Activated CD8-positive, alpha-beta memory T cell treated with anti-CD3 and anti-CD28 coated beads, Interleukin-2, amount 10 ng/mL, durations not matched to agents 7 days and 5 days (primary cell): Measurements from ENCODE around the gene ZNF625. TPM values are rescaled to one million over a fixed set of nuclear protein-coding genes. Genes with fewer than 3 reads are reported as not detected.
"Not testable (repeated sequence)": the region's sequence is repeated elsewhere in the genome, so short reads cannot be mapped to it uniquely, and the experiment has no call there.

Source experiments
- ATAC-seq: fragments of 150-1000 bp; cut with Tn5 transposase; one replicate; pipeline ENCODE4 v1.10.0; 2021; ENCODE audit warnings: moderate library complexity
- CTCF ChIA-PET: fragments of 350-600 bp; sonication (Branson Sonifier 250); formaldehyde crosslinking; loops from one replicate; lab custom pipeline; 2021; ENCODE audit warnings: antibody characterized with exemption; lab: Charles Lee
- DNase-seq: peaks from one replicate; pipeline ENCODE4 v3.0.0-alpha.2; 2020
- H3K27ac Mint-ChIP-seq: one replicate; pipeline ENCODE4 v1.8.0; 2021; ENCODE audit warnings: mild to moderate bottlenecking, mixed read lengths
- H3K27me3 Mint-ChIP-seq: one replicate; pipeline ENCODE4 v1.8.0; 2021; ENCODE audit warnings: mixed read lengths
- H3K36me3 Mint-ChIP-seq: one replicate; pipeline ENCODE4 v1.8.0; 2021; ENCODE audit warnings: mild to moderate bottlenecking, mixed read lengths
- H3K4me1 Mint-ChIP-seq: one replicate; pipeline ENCODE4 v1.8.0; 2021; ENCODE audit warnings: mixed read lengths
- H3K4me3 Mint-ChIP-seq: one replicate; pipeline ENCODE4 v1.8.0; 2021; ENCODE audit warnings: mild to moderate bottlenecking, moderate library complexity, mixed read lengths
- H3K9me3 Mint-ChIP-seq: one replicate; pipeline ENCODE4 v1.8.0; 2022; ENCODE audit warnings: low read depth, mixed read lengths
- total RNA-seq, 2 experiments: library from RNA; stranded (reverse); gene quantifications; one replicate each; pipeline ENCODE4 v1.2.3, GENCODE V29; 2021

Gene ZNF625
- total RNA-seq, 2 experiments from 2014 or later: 3.9 to 4.3 TPM

DNA sequence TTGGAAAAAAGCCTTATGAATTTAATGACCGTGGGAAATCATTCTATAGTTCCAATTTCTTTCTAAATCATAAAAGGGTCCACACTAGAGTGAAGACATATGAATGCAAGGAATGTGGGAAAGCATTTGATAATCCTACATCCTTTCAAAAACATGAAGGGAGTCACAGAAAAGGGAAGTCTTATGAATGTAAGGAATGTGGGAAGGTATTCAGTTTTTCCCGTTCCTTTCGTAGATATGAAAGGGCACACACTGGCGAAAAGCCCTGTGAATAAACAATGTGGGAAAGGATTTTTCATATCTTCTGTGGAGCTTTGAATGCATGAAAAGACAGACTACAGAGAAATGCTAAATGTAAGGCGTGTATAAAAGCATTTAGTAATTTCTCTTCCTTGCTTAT, 43.4 kb downstream of the ZNF625 start:
- no peaks in the 10 kb centered on the region for H3K27me3 Mint-ChIP-seq
- DNase-seq (no peak), ATAC-seq (no peak)
- peaks cover 22% of the 10 kb centered on the region for H3K9me3 Mint-ChIP-seq
- peaks cover 52% of the 10 kb centered on the region for H3K36me3 Mint-ChIP-seq
- CTCF ChIA-PET: no interaction called here
- no peak overlapping the region for H3K27ac Mint-ChIP-seq
- no peak overlapping the region for H3K4me3 Mint-ChIP-seq
- peaks cover 2% of the 10 kb centered on the region for H3K4me1 Mint-ChIP-seq

- no peak for DNase-seq
- Mint-ChIP-seq H3K36me3 (peaks cover 52% of the 10 kb centered on the region), H3K27ac (no peak overlapping the region), H3K27me3 (no peaks in the 10 kb centered on the region), H3K4me1 (peaks cover 2% of the 10 kb centered on the region), H3K4me3 (no peak overlapping the region), H3K9me3 (peaks cover 22% of the 10 kb centered on the region)
- CTCF ChIA-PET: no interaction called here
- no peak for ATAC-seq
Measured at GRCh38 chr19:12112701-12113100, 43.8 kb downstream of the ZNF625 start.

- Mint-ChIP-seq H3K36me3 (peaks cover 52% of the 10 kb centered on the region), H3K27me3 (no peaks in the 10 kb centered on the region), H3K4me1 (peaks cover 2% of the 10 kb centered on the region), H3K27ac (no peak overlapping the region), H3K9me3 (peaks cover 22% of the 10 kb centered on the region), H3K4me3 (no peak overlapping the region)
- CTCF ChIA-PET: no interaction called here
- no peak for ATAC-seq
- DNase-seq: no peak
Measured at GRCh38 chr19:12111943-12112637, 44.4 kb downstream of the ZNF625 start.

DNA sequence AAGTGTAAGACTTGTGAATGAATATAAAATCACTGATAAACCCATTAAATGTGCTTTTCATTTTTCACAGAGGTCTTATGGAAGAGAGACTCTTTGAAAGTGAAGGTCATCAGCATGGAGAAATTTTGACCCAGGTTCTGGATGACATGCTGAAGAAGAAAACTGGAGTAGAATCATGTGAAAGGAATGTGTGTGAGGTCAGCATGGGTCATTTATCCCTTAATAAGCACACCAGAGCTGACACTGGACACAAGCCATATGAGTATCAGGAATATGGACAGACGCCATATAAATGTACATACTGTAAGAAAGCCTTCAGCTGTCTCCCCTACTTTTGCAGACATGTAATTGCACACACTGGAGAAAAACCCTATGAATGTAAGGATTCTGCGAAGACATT, 45.4 kb downstream of the ZNF625 start:
- H3K4me3 Mint-ChIP-seq: no peak overlapping the region
- ATAC-seq: no peak
- no peaks in the 10 kb centered on the region for H3K27me3 Mint-ChIP-seq
- CTCF ChIA-PET: no interaction called here
- DNase-seq: no peak
- H3K9me3 Mint-ChIP-seq: peaks cover 21% of the 10 kb centered on the region
- H3K27ac Mint-ChIP-seq: no peak overlapping the region
- H3K4me1 Mint-ChIP-seq: peaks cover 2% of the 10 kb centered on the region
- peaks cover 54% of the 10 kb centered on the region for H3K36me3 Mint-ChIP-seq

- not testable (repeated sequence) for H3K4me1 Mint-ChIP-seq, H3K27me3 Mint-ChIP-seq, H3K27ac Mint-ChIP-seq, ATAC-seq, H3K4me3 Mint-ChIP-seq, DNase-seq
- CTCF ChIA-PET: interaction anchor here (0.6 to 2.6 kb wide), 2 partner anchors 13 to 24 kb away, joined by 6 to 13 read pairs; no protein-coding TSS in a partner anchor
- Mint-ChIP-seq H3K9me3 (peaks cover 20% of the 10 kb centered on the region), H3K36me3 (peaks cover 23% of the 10 kb centered on the region)
Measured at GRCh38 chr19:12103909-12104308, 52.6 kb downstream of the ZNF625 start.

DNA sequence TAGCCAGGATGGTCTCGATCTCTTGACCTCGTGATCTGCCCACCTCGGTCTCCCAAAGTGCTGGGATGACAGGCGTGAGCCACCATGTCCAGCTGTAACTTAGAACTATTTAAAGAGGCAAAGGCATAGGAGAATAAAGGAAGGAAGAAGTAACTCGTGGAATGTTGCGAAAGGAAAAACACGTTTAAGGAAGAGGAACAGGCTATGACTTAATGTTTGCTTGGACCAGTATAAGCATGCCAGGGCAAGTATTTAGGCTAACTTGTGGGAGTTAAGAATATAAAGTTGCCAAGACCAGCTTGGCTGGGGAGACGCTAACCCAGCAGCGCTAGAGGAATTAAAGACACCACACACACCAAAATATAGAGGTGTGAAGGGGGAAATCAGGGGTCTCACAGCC, 58.5 kb downstream of the ZNF625 start:
- ATAC-seq (no peak), DNase-seq (no peak)
- Mint-ChIP-seq H3K36me3 (peaks cover 35% of the 10 kb centered on the region), H3K4me1 (peaks cover 9% of the 10 kb centered on the region), H3K4me3 (no peak overlapping the region), H3K27ac (no peak overlapping the region), H3K27me3 (no peaks in the 10 kb centered on the region), H3K9me3 (peaks cover 25% of the 10 kb centered on the region)
- CTCF ChIA-PET: no interaction called here

GRCh38 chr19:12095111-12095790, 61.3 kb downstream of the ZNF625 start:
- peaks cover 31% of the 10 kb centered on the region for H3K36me3 Mint-ChIP-seq
- H3K9me3 Mint-ChIP-seq: peaks cover 18% of the 10 kb centered on the region
- H3K27me3 Mint-ChIP-seq: no peaks in the 10 kb centered on the region
- ATAC-seq (no peak), DNase-seq (no peak)
- H3K4me1 Mint-ChIP-seq: peaks cover 11% of the 10 kb centered on the region
- no peak overlapping the region for H3K27ac Mint-ChIP-seq
- H3K4me3 Mint-ChIP-seq: no peak overlapping the region
- CTCF ChIA-PET: no interaction called here

Other genes with a start within 250 kb of the ZNF625 start
- 10 to 100 TPM; 16.9 to 24.1 TPM for gene ZNF700, start 231.6 kb downstream of the ZNF625 start, total RNA-seq
- gene ZNF763, start 191.7 kb downstream of the ZNF625 start, total RNA-seq: under 1 TPM; 0.85 to 0.98 TPM
- under 1 TPM; 0.20 to 0.82 TPM for gene ZNF433, start 121.1 kb downstream of the ZNF625 start, total RNA-seq
- under 1 TPM; 0.67 to 0.94 TPM for gene ZNF878, start 103.8 kb downstream of the ZNF625 start, total RNA-seq
- gene ZNF844, start 92.0 kb downstream of the ZNF625 start, total RNA-seq: 1 to 10 TPM; 1.3 to 1.5 TPM
- gene ZNF20, start 16.4 kb downstream of the ZNF625 start, total RNA-seq: 1 to 10 TPM; 3.7 to 5.2 TPM
- gene ZNF136, start 6.4 kb upstream of the ZNF625 start, total RNA-seq: 10 to 100 TPM; 11.3 to 12.9 TPM
- gene ZNF44, start 138.1 kb upstream of the ZNF625 start, total RNA-seq: 10 to 100 TPM in 1 of 2 experiments, 1 to 10 TPM in 1; 9.7 to 11.9 TPM
- gene ZNF563, start 176.9 kb upstream of the ZNF625 start, total RNA-seq: 1 to 10 TPM; 2.4 to 3.3 TPM
- under 1 TPM; 0.55 to 0.56 TPM for gene ZNF442, start 208.9 kb upstream of the ZNF625 start, total RNA-seq
- 1 to 10 TPM; 4.6 to 4.8 TPM for gene ZNF799, start 244.5 kb upstream of the ZNF625 start, total RNA-seq